ENCODE measurements around the gene NUP107. TPM values are rescaled to one million over a fixed set of nuclear protein-coding genes. Genes with fewer than 3 reads are reported as not detected.
A peak's percentile ranks its signal among the peaks of the same experiment; 100 is the strongest.
"Not testable (repeated sequence)": the region's sequence is repeated elsewhere in the genome, so short reads cannot be mapped to it uniquely, and the experiment has no call there.

NUP107 gene
- total and polyA plus RNA-seq, 7 experiments from 2014 or later = 25.5 to 80.9 (median 51.4) TPM

- peak overlapping the region in 7 of 9 donors; percentile 26 to 78 (median 49) for H3K27ac Mint-ChIP-seq
- no peak overlapping the region for H3K27ac ChIP-seq (ENCODE audit: low read depth, low read length)
- H3K36me3 ChIP-seq (ENCODE audit: control insufficient read depth in 2 of 3, insufficient read depth in 3 of 3, low read length in 3 of 3) = no peaks in the 10 kb centered on the region
- ATAC-seq (no peak), DNase-seq (no peak)
- H3K9me3 Mint-ChIP-seq = peaks cover 0 to 3% (median 0%) of the 10 kb centered on the region in 11 donors
- POLR2A ChIA-PET = interaction anchor here (1.0 to 2.3 kb wide), 2 partner anchors 19 to 53 kb away, joined by 4 to 9 read pairs; partner anchors contain the start of gene NUP107
- intact Hi-C loops (cut with micrococcal nuclease) = no loop called here
- no peaks in the 10 kb centered on the region for H3K27me3 Mint-ChIP-seq
- no peaks in the 10 kb centered on the region for H3K9me3 ChIP-seq (ENCODE audit: control insufficient read depth in 2 of 3, low read length in 3 of 3)
- peaks cover 3 to 19% (median 6%) of the 10 kb centered on the region in 5 donors for H3K36me3 Mint-ChIP-seq
- CTCF ChIA-PET = no interaction called here
- peaks cover 7 to 59% (median 50%) of the 10 kb centered on the region in 7 donors for H3K4me1 Mint-ChIP-seq
- H3K4me3 ChIP-seq (ENCODE audit: low read length) = no peak overlapping the region
- peaks cover 4 to 6% of the 10 kb centered on the region in 2 donors for H3K4me1 ChIP-seq (ENCODE audit: control insufficient read depth in 2 of 2, insufficient read depth in 2 of 2, low read length in 2 of 2)
- no peaks in the 10 kb centered on the region for H3K27me3 ChIP-seq (ENCODE audit: control insufficient read depth in 2 of 2, insufficient read depth in 2 of 2, low read length in 2 of 2)
- no peak overlapping the region for H3K4me3 Mint-ChIP-seq
Observed at GRCh38 chr12:68667896-68668295, 18.9 kb upstream of the NUP107 start.

GRCh38 chr12:68671179-68671578, 15.6 kb upstream of the NUP107 start:
- no peaks in the 10 kb centered on the region for H3K9me3 ChIP-seq (ENCODE audit: control insufficient read depth in 2 of 3, low read length in 3 of 3)
- Mint-ChIP-seq H3K4me1 (peaks cover 21 to 70% (median 58%) of the 10 kb centered on the region in 7 donors), H3K36me3 (peaks cover 3 to 10% (median 6%) of the 10 kb centered on the region in 5 donors), H3K9me3 (peaks cover 0 to 3% (median 0%) of the 10 kb centered on the region in 11 donors), H3K27me3 (no peaks in the 10 kb centered on the region), H3K4me3 (peak overlapping the region in 3 of 10 donors; percentile 6 to 36 (median 16)), H3K27ac (peak overlapping the region in 5 of 9 donors; percentile 14 to 80 (median 34))
- no peak overlapping the region for H3K4me3 ChIP-seq (ENCODE audit: low read length)
- ATAC-seq = no peak
- peaks cover 30 to 32% of the 10 kb centered on the region in 2 donors for H3K4me1 ChIP-seq (ENCODE audit: control insufficient read depth in 2 of 2, insufficient read depth in 2 of 2, low read length in 2 of 2)
- intact Hi-C loops (cut with micrococcal nuclease) = no loop called here
- POLR2A ChIA-PET = interaction anchor here (2.3 kb wide), 1 partner anchor 13 kb away, joined by 6 read pairs; no protein-coding TSS in a partner anchor
- CTCF ChIA-PET = interaction anchor here (1.1 kb wide), 1 partner anchor 28 kb away, joined by 3 read pairs; no protein-coding TSS in a partner anchor
- no peak for DNase-seq
- peak overlapping the region; percentile 13 for H3K27ac ChIP-seq (ENCODE audit: low read depth, low read length)
- no peaks in the 10 kb centered on the region for H3K36me3 ChIP-seq (ENCODE audit: control insufficient read depth in 2 of 3, insufficient read depth in 3 of 3, low read length in 3 of 3)
- no peaks in the 10 kb centered on the region for H3K27me3 ChIP-seq (ENCODE audit: control insufficient read depth in 2 of 2, insufficient read depth in 2 of 2, low read length in 2 of 2)

- H3K4me1 Mint-ChIP-seq = peaks cover 22 to 60% (median 51%) of the 10 kb centered on the region in 7 donors
- ChIA-PET POLR2A (interaction anchor here (0.6 to 2.1 kb wide), 3 partner anchors 14 to 53 kb away, joined by 5 to 11 read pairs (median 5); partner anchors contain the start of gene NUP107), CTCF (no interaction called here)
- intact Hi-C loops (cut with micrococcal nuclease) = loop anchor here (2.0 kb wide), 2 partner anchors 13 to 61 kb away; no protein-coding TSS in a partner anchor
- Histone ChIP-seq H3K27ac (ENCODE audit: low read depth, low read length) (peak overlapping the region; percentile 46), H3K27me3 (ENCODE audit: control insufficient read depth in 2 of 2, insufficient read depth in 2 of 2, low read length in 2 of 2) (no peaks in the 10 kb centered on the region), H3K4me3 (ENCODE audit: low read length) (peak overlapping the region; percentile 22), H3K9me3 (ENCODE audit: control insufficient read depth in 2 of 3, low read length in 3 of 3) (no peaks in the 10 kb centered on the region), H3K36me3 (ENCODE audit: control insufficient read depth in 2 of 3, insufficient read depth in 3 of 3, low read length in 3 of 3) (no peaks in the 10 kb centered on the region), H3K4me1 (ENCODE audit: control insufficient read depth in 2 of 2, insufficient read depth in 2 of 2, low read length in 2 of 2) (peaks cover 30 to 32% of the 10 kb centered on the region in 2 donors)
- peaks cover 0 to 3% (median 0%) of the 10 kb centered on the region in 11 donors for H3K9me3 Mint-ChIP-seq
- peak overlapping the region; percentile 39 to 90 (median 76) for H3K4me3 Mint-ChIP-seq
- H3K27ac Mint-ChIP-seq = peak overlapping the region; percentile 72 to 92 (median 84)
- ATAC-seq (peak; percentile 28), DNase-seq (peak in 7 of 9 donors; percentile 28 to 66 (median 42))
- no peaks in the 10 kb centered on the region for H3K27me3 Mint-ChIP-seq
- peaks cover 4 to 13% (median 6%) of the 10 kb centered on the region in 5 donors for H3K36me3 Mint-ChIP-seq
Observed at GRCh38 chr12:68673788-68674187, 13.0 kb upstream of the NUP107 start.

- Mint-ChIP-seq H3K4me1 (peaks cover 25 to 66% (median 57%) of the 10 kb centered on the region in 7 donors), H3K27me3 (no peaks in the 10 kb centered on the region), H3K9me3 (peaks cover 0 to 3% (median 0%) of the 10 kb centered on the region in 11 donors), H3K4me3 (peak overlapping the region in 8 of 10 donors; percentile 55 to 90 (median 82)), H3K27ac (peak overlapping the region in 8 of 9 donors; percentile 83 to 95 (median 90)), H3K36me3 (peaks cover 4 to 13% (median 7%) of the 10 kb centered on the region in 5 donors)
- Histone ChIP-seq H3K9me3 (ENCODE audit: control insufficient read depth in 2 of 3, low read length in 3 of 3) (no peaks in the 10 kb centered on the region), H3K36me3 (ENCODE audit: control insufficient read depth in 2 of 3, insufficient read depth in 3 of 3, low read length in 3 of 3) (no peaks in the 10 kb centered on the region), H3K4me1 (ENCODE audit: control insufficient read depth in 2 of 2, insufficient read depth in 2 of 2, low read length in 2 of 2) (peaks cover 30 to 32% of the 10 kb centered on the region in 2 donors), H3K27me3 (ENCODE audit: control insufficient read depth in 2 of 2, insufficient read depth in 2 of 2, low read length in 2 of 2) (no peaks in the 10 kb centered on the region), H3K27ac (ENCODE audit: low read depth, low read length) (peak overlapping the region; percentile 46), H3K4me3 (ENCODE audit: low read length) (peak overlapping the region; percentile 17)
- POLR2A ChIA-PET = interaction anchor here (0.6 to 2.2 kb wide), 5 partner anchors 9 to 655 kb away, joined by 3 to 18 read pairs (median 5); partner anchors contain the start of gene RAP1B
- ATAC-seq = no peak
- intact Hi-C loops (cut with micrococcal nuclease) = loop anchor here (2.0 kb wide), 2 partner anchors 14 to 62 kb away; no protein-coding TSS in a partner anchor
- CTCF ChIA-PET = interaction anchor here (0.6 to 1.2 kb wide), 3 partner anchors 13 to 61 kb away, joined by 4 to 5 read pairs (median 5); partner anchors contain the start of gene NUP107
- DNase-seq = peak in 1 of 9 donors; percentile 11
Observed at GRCh38 chr12:68674376-68674775, 12.4 kb upstream of the NUP107 start.

- peaks cover 27 to 73% (median 63%) of the 10 kb centered on the region in 7 donors for H3K4me1 Mint-ChIP-seq
- intact Hi-C loops (cut with micrococcal nuclease) = loop anchor here (1.0 to 2.0 kb wide), 7 partner anchors 11 to 310 kb away; partner anchors contain the start of gene NUP107 (in 2 of the 2)
- Histone ChIP-seq H3K27ac (ENCODE audit: low read depth, low read length) (peak overlapping the region; percentile 46), H3K27me3 (ENCODE audit: control insufficient read depth in 2 of 2, insufficient read depth in 2 of 2, low read length in 2 of 2) (no peaks in the 10 kb centered on the region), H3K36me3 (ENCODE audit: control insufficient read depth in 2 of 3, insufficient read depth in 3 of 3, low read length in 3 of 3) (no peaks in the 10 kb centered on the region), H3K4me1 (ENCODE audit: control insufficient read depth in 2 of 2, insufficient read depth in 2 of 2, low read length in 2 of 2) (peaks cover 30 to 32% of the 10 kb centered on the region in 2 donors), H3K4me3 (ENCODE audit: low read length) (peak overlapping the region; percentile 17), H3K9me3 (ENCODE audit: control insufficient read depth in 2 of 3, low read length in 3 of 3) (no peaks in the 10 kb centered on the region)
- H3K36me3 Mint-ChIP-seq = peaks cover 4 to 16% (median 7%) of the 10 kb centered on the region in 5 donors
- DNase-seq (peak; percentile 30 to 87 (median 78)), ATAC-seq (peak; percentile 98)
- ChIA-PET POLR2A (interaction anchor here (0.6 to 2.2 kb wide), 13 partner anchors 10 to 655 kb away, joined by 3 to 18 read pairs (median 4); partner anchors contain the start of genes NUP107, RAP1B and SLC35E3), CTCF (interaction anchor here (1.2 kb wide), 1 partner anchor 12 kb away, joined by 5 read pairs; the partner anchor contains the start of gene NUP107)
- peak overlapping the region; percentile 83 to 95 (median 89) for H3K27ac Mint-ChIP-seq
- no peaks in the 10 kb centered on the region for H3K27me3 Mint-ChIP-seq
- peak overlapping the region; percentile 55 to 90 (median 80) for H3K4me3 Mint-ChIP-seq
- peaks cover 0 to 3% (median 0%) of the 10 kb centered on the region in 11 donors for H3K9me3 Mint-ChIP-seq
Observed at GRCh38 chr12:68675101-68675842, 11.5 kb upstream of the NUP107 start.

DNA sequence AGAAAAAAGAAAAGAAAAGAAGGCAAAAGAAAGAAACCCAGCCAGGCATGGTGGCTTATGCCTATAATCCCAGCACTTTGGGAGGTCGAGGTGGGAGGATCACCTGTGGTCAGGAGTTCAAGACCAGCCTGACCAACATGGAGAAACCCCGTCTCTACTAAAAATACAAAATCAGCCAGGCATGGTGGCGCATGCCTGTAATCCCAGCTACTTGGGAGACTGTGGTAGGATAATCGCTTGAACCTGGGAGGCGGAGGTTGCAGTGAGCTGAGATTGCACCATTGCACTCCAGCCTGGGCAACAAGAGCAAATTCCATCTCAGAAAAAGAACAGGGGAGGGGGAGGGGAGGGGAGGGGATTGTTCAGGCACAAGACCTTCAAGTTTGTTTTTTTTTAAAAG, 9.9 kb upstream of the NUP107 start:
- CTCF ChIA-PET = interaction anchor here (1.2 kb wide), 1 partner anchor 25 kb away, joined by 3 read pairs; no protein-coding TSS in a partner anchor
- H3K36me3 ChIP-seq (ENCODE audit: control insufficient read depth in 2 of 3, insufficient read depth in 3 of 3, low read length in 3 of 3); H3K9me3 Mint-ChIP-seq; DNase-seq; H3K4me3 ChIP-seq (ENCODE audit: low read length); H3K27me3 Mint-ChIP-seq; H3K27me3 ChIP-seq (ENCODE audit: control insufficient read depth in 2 of 2, insufficient read depth in 2 of 2, low read length in 2 of 2); intact Hi-C loops (cut with micrococcal nuclease); ATAC-seq; H3K9me3 ChIP-seq (ENCODE audit: control insufficient read depth in 2 of 3, low read length in 3 of 3): not testable (repeated sequence)
- peak overlapping the region; percentile 50 for H3K27ac ChIP-seq (ENCODE audit: low read depth, low read length)
- Mint-ChIP-seq H3K4me3 (peak overlapping the region in 2 of 10 donors; percentile 39 to 52), H3K27ac (peak overlapping the region; percentile 29 to 91 (median 85)), H3K4me1 (peaks cover 24 to 71% (median 58%) of the 10 kb centered on the region in 7 donors), H3K36me3 (peaks cover 0 to 18% (median 3%) of the 10 kb centered on the region in 5 donors)
- POLR2A ChIA-PET = interaction anchor here (1.2 to 2.1 kb wide), 2 partner anchors 8 to 18 kb away, joined by 3 to 15 read pairs; no protein-coding TSS in a partner anchor
- peaks cover 30 to 32% of the 10 kb centered on the region in 2 donors for H3K4me1 ChIP-seq (ENCODE audit: control insufficient read depth in 2 of 2, insufficient read depth in 2 of 2, low read length in 2 of 2)
